Fibroblast of lung (primary cell): ENCODE results near the gene DYNLT3.

Source experiments
- CTCF ChIP-seq, 2 donors: IDR thresholded peaks in 1 of 2; conservative IDR thresholded peaks in 1 of 2; 1 replicate in 1 of 2; 2 replicates in 1 of 2; pipeline ENCODE4 v1.5.1; 2011 to 2012; ENCODE audit warnings: low read length in 2 of 2, control low read depth in 1 of 2, inconsistent platforms in 1 of 2, low read depth in 1 of 2, mild to moderate bottlenecking in 1 of 2
- EZH2 ChIP-seq: IDR thresholded peaks from 2 replicates; pipeline ENCODE4 v1.5.1; 2012; ENCODE audit warnings: low read length, control low read depth, mild to moderate bottlenecking; ENCODE audit errors: missing control alignments

- TF ChIP-seq CTCF (conservative IDR thresholded peaks at IDR 0.05 in 1 of 2, IDR thresholded peaks at IDR 0.05 in 1 of 2; ENCODE audit: low read depth in 1 of 2, low read length in 2 of 2) = no peak
- no peak for TF ChIP-seq EZH2
Observed at GRCh38 chrX:37812110-37812509, 35.3 kb downstream of the DYNLT3 start.
